ENCODE measurements around the gene TUBA1B. TPM values are rescaled to one million over a fixed set of nuclear protein-coding genes. Genes with fewer than 3 reads are reported as not detected.

Gene TUBA1B
- total RNA-seq, 1 experiment from 2014 or later, result 4,374 TPM

DNA sequence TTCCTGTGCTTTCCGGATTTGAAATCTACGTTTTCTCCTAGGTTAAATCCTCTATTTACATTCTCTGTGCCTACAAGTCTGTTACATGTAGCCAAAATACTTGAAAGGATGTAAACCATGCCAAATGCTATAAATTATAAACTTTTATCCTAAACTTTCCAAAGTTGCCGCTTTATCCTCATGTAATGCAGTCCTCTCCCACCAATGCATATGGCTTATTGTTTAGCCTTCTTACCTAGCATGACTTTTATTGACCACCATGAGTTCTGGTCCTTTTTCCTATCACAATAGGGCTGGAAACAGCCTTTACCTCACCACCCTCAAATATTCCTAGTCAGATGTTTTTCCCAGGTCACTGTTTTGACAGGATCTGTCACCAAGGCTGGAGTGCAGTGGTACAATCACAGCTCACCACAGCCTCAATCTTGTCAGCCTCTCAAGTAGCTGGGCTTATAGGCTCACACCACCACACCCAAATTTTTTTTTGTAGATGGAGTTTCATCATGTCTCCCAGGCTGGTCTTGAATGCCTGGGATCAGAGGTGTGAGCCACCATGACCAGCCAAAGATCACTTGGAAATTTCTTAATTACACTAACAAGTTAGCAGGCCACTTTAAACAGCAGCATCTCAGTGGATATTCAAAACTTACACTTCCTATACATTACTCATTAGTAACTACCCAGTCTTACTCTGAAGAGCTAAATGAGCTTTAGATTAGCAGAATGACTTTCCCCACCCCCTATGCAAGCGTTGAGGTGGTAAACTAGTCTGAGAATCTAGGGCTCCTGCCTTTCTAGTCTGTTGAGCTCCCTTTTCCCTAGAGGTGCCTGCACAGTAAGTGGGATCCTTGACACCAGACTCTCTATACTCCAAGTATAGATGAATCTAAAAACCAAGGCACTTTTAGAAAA, 4.1 kb downstream of the TUBA1B start:
- Histone ChIP-seq H3K27ac (ENCODE audit: low read length) (no peak overlapping the region), H3K4me2 (ENCODE audit: low read length) (no peak overlapping the region), H3F3A (ENCODE audit: low read length, unreplicated experiment) (peaks cover 17% of the 10 kb centered on the region), H3K9me2 (replicated peaks; ENCODE audit: low read length) (no peaks in the 10 kb centered on the region), H2AFZ (ENCODE audit: low read length) (no peak overlapping the region), H3K27me3 (ENCODE audit: low read length) (no peaks in the 10 kb centered on the region), H3K9ac (ENCODE audit: low read length) (no peak overlapping the region), H3K36me3 (ENCODE audit: low read depth, low read length) (peaks cover 29% of the 10 kb centered on the region), H3K79me2 (ENCODE audit: low read length) (peaks cover 32% of the 10 kb centered on the region), H3K9me3 (ENCODE audit: low read length) (no peaks in the 10 kb centered on the region), H4K20me1 (ENCODE audit: low read length) (peaks cover 15% of the 10 kb centered on the region), H3K4me3 (ENCODE audit: low read length) (no peak overlapping the region), H3K4me1 (ENCODE audit: insufficient read depth, low read length) (peaks cover 20% of the 10 kb centered on the region)
- CTCF ChIA-PET, result no interaction called here
- POLR2A ChIA-PET (ENCODE audit: unreplicated experiment), result no interaction called here
- ATAC-seq (no peak), DNase-seq (no peak)
- TF ChIP-seq EZH2phosphoT487 (IDR thresholded peaks at IDR 0.05; ENCODE audit: borderline replicate concordance, low read length), result no peak
- TF ChIP-seq, protein P1, sequence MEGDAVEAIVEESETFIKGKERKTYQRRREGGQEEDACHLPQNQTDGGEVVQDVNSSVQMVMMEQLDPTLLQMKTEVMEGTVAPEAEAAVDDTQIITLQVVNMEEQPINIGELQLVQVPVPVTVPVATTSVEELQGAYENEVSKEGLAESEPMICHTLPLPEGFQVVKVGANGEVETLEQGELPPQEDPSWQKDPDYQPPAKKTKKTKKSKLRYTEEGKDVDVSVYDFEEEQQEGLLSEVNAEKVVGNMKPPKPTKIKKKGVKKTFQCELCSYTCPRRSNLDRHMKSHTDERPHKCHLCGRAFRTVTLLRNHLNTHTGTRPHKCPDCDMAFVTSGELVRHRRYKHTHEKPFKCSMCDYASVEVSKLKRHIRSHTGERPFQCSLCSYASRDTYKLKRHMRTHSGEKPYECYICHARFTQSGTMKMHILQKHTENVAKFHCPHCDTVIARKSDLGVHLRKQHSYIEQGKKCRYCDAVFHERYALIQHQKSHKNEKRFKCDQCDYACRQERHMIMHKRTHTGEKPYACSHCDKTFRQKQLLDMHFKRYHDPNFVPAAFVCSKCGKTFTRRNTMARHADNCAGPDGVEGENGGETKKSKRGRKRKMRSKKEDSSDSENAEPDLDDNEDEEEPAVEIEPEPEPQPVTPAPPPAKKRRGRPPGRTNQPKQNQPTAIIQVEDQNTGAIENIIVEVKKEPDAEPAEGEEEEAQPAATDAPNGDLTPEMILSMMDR (conservative IDR thresholded peaks at IDR 0.05; ENCODE audit: low read depth, low read length), result no peak
- no peak for TF ChIP-seq EZH2 (IDR thresholded peaks at IDR 0.05; ENCODE audit: low read length, unreplicated experiment)
- BruUV-seq (replicated peaks), result no TSS peak
- intact Hi-C loops (cut with micrococcal nuclease), result no loop called here

DNA sequence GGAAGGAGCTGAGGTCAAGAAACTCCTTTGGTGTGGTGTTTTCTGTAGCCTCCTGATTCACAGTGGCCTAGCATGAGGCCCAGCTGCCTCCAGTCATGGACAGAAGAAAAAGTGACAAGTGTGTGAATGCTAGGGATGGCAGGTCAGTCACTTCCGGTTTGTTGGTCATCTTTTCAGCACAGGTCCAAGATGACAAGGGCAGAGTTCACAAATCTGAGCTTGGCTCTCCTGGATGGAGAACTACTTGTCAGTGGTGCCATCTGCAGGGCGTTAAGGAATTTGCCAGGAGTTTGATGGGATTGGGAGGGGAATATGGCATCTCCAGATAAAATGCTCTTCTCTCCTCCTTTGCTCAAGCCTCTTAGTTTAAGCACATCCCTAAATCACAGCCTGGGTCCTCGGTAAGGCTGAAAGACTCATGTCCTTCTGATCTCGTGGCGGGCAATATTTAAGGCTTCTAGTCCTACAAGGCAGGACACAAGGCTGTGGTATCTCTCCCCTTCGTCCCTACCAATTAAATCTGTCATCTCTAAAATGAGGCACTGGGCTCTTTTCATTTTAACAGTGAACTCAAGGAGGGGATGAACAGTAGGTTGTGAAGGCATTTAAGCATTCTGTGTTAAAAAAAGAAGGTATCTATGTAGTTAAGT, 10.0 kb downstream of the TUBA1B start:
- BruUV-seq (replicated peaks), result no TSS peak
- Histone ChIP-seq H3K27ac (ENCODE audit: low read length) (no peak overlapping the region), H3K9ac (ENCODE audit: low read length) (no peak overlapping the region)

More for the DNA sequence above, 10.0 kb downstream of the TUBA1B start:
- DNase-seq, result peak; percentile 79
- no peak overlapping the region for H3K4me2 ChIP-seq (ENCODE audit: low read length)
- H2AFZ ChIP-seq (ENCODE audit: low read length), result 0 out of 2 replicates have a peak overlapping the region, but pooled peaks have one; percentile 14
- peak; percentile 90 for ATAC-seq
- no peaks in the 10 kb centered on the region for H3F3A ChIP-seq (ENCODE audit: low read length, unreplicated experiment)
- H3K79me2 ChIP-seq (ENCODE audit: low read length), result no peaks in the 10 kb centered on the region
- ChIA-PET CTCF (interaction anchor here (0.6 to 1.7 kb wide), 10 partner anchors 10 to 143 kb away, joined by 3 to 36 read pairs (median 6); partner anchors contain the start of genes DHH and LMBR1L), POLR2A (ENCODE audit: unreplicated experiment) (interaction anchor here (0.5 to 0.6 kb wide), 2 partner anchors 9 to 145 kb away, joined by 3 to 5 read pairs; no protein-coding TSS in a partner anchor)
- H3K9me3 ChIP-seq (ENCODE audit: low read length), result no peaks in the 10 kb centered on the region
- intact Hi-C loops (cut with micrococcal nuclease), result loop anchor here (1.0 kb wide), 2 partner anchors 33 to 57 kb away; no protein-coding TSS in a partner anchor
- H3K27me3 ChIP-seq (ENCODE audit: low read length), result no peaks in the 10 kb centered on the region
- TF ChIP-seq, protein P1 (conservative IDR thresholded peaks at IDR 0.05; ENCODE audit: low read depth, low read length), result peak; percentile 84
- TF ChIP-seq EZH2 (IDR thresholded peaks at IDR 0.05; ENCODE audit: low read length, unreplicated experiment), result no peak
- no peaks in the 10 kb centered on the region for H3K9me2 ChIP-seq (replicated peaks; ENCODE audit: low read length)
- H3K4me1 ChIP-seq (ENCODE audit: insufficient read depth, low read length), result 0 out of 2 replicates have a peak, but pooled peaks cover 2% of the 10 kb centered on the region
- H3K4me3 ChIP-seq (ENCODE audit: low read length), result no peak overlapping the region
- H3K36me3 ChIP-seq (ENCODE audit: low read depth, low read length), result no peaks in the 10 kb centered on the region
- no peaks in the 10 kb centered on the region for H4K20me1 ChIP-seq (ENCODE audit: low read length)

Measured in PC-3 (cell line).